EL (cell line): Measurements from ENCODE around the gene MARS1.

Source experiments
- DNase-seq: peaks from one replicate; pipeline ENCODE4 v3.0.0-alpha.2; 2016

Gene MARS1

DNA sequence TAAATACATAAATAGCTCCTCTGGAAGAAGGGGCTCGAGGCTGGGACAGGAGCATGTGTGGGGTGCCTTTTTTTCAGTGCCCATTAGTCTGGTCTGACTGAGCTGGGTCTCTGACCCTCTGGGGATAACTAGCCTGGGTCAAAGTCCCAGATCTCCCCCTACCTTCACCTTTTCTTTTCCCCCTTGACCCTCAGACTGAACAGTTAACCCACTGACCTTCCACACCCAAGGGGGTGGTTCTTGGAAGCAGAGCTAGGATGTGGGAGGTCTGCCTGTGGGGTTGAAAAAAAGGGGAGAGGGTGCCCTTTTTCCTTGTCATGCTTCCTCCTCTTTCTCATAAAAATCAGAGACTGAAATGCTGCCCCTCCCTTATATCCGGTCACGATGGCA lies 29.2 kb upstream of the MARS1 start:
- no peak for DNase-seq

GRCh38 chr12:57459055-57459749 lies 28.7 kb upstream of the MARS1 start:
- peak; percentile 95 for DNase-seq

GRCh38 chr12:57459750-57460467 lies 28.0 kb upstream of the MARS1 start, which contains the start of gene GLI1:
GLI1 (plus strand) TSS chr12:57459785; CDS start chr12:57463692, 3,907 bp downstream.
- peak; percentile 36 for DNase-seq

DNA sequence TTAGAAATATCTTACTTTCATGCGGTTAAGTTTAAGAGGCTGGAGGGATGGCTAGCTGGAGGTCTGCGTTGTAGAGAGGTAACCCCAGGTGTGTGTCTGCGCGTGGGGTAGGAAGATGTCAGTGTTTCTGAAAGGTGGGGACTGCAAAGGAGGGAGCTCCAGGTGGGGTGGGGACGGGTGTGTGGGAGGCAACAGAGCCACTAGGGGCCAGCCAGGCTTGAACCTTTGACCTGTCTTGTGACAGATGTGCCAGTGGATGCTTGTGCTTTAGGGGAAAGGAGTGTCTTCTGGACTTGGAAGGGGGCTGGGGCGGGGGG lies 27.4 kb upstream of the MARS1 start:
- no peak for DNase-seq

- no peak for DNase-seq
Observed at GRCh38 chr12:57460841-57461275, 27.0 kb upstream of the MARS1 start.

GRCh38 chr12:57461276-57461916 lies 26.5 kb upstream of the MARS1 start:
- peak; percentile 73 for DNase-seq

DNA sequence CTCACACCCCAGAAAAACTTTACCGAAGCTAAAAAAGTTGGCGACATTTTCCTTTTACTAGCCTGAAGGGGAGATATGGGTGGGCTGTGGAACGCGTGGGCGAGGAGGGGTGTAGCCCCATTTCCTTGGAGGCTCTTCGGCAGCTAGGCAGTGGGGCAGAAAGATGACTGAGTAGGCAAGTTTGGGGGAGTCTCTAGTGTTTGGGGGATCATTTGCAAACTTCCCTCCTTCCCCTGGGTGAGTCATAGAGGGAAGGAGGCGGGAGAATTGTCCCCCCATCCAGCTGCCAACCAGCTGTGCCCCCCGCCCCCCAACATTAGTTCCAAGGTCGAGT lies 26.0 kb upstream of the MARS1 start:
- DNase-seq, result no peak

GRCh38 chr12:57462251-57462911 lies 25.5 kb upstream of the MARS1 start:
- peak; percentile 91 for DNase-seq

DNA sequence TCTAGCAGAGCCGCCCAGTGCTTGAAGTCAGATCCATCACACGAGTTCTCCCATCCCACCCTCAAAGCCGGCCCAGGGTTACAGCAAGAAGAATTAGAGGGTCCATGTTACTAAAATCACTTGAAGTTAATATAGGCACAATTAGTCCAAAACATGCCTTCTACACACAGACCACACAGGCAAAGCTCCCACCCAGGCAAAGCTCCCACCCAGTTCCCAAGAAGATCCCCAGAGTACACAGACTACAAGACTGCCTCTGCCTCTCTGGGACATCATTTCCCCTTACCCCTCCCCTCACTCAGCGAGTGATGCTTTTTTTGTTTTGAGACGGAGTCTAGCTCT lies 25.0 kb upstream of the MARS1 start:
- no peak for DNase-seq

DNA sequence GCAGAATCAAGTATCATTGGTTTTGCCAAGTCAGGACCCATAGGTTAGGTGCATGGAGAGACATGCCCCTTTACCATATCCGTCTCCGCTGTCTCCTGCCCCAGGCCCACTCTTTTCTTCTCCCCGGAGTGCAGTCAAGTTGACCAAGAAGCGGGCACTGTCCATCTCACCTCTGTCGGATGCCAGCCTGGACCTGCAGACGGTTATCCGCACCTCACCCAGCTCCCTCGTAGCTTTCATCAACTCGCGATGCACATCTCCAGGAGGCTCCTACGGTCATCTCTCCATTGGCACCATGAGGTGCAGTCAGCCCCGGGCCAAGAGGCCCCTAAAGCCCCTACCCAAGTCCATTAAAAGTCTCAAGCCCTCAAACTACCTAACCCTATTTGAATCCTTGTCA lies 23.3 kb upstream of the MARS1 start:
- DNase-seq, result no peak

GRCh38 chr12:57465030-57465746 lies 22.7 kb upstream of the MARS1 start:
- DNase-seq, result no peak

DNA sequence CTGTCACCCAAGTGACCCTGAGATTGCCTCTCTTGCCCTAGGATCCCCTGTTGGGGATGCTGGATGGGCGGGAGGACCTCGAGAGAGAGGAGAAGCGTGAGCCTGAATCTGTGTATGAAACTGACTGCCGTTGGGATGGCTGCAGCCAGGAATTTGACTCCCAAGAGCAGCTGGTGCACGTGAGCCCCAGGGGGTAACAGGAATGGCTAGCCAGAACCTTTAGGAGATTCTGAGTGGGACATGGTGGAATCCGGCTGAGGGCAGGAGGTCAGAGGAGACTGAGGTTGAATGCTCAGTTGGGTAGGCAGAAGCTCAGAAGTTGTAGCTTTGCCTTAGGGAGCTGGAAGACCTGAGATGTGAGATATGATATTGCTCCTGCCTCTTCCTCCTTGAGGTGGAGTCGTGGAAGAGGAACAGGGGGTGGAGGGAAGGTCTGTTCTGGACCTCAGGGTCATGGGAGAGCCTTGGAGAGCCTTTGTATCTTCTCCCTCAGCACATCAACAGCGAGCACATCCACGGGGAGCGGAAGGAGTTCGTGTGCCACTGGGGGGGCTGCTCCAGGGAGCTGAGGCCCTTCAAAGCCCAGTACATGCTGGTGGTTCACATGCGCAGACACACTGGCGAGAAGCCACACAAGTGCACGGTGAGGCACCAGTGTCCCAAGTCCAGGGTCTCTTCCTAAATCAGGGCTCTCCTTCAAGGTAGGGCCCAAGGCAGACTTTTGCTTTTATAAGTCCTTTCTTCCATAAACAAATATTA lies 21.9 kb upstream of the MARS1 start:
- no peak for DNase-seq

DNA sequence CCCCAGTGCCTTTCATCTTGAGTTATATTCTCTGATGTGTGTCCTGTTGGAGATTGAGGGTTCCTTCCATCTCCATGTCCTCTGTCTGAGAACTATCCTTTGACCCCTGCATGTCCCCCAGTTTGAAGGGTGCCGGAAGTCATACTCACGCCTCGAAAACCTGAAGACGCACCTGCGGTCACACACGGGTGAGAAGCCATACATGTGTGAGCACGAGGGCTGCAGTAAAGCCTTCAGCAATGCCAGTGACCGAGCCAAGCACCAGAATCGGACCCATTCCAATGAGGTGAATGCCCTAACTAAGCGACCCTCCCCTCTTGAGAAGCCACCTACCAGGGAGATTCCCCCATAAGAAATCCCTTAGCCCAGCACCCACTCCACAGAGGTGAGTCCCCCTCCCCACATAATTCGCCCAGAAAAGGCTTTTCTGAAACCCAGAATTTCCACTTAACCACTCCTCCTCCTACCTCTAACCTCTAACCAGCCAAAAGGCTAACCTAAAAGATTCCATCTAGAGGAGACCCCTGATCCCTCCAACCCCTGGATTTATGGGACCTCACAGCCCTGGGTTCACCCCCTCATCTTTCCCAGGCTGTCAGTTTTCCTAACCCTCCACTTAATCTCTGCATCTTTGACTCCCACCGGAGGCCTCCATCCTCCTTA lies 20.5 kb upstream of the MARS1 start:
- no peak for DNase-seq

DNA sequence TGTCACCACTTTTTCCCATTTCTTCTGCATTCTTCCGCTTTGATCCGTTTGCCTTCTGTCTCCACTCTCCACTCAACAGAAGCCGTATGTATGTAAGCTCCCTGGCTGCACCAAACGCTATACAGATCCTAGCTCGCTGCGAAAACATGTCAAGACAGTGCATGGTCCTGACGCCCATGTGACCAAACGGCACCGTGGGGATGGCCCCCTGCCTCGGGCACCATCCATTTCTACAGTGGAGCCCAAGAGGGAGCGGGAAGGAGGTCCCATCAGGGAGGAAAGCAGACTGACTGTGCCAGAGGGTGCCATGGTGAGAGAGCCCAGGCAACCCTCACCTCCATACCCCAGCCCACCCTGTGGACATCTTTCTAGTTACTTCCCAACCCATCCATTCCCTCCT lies 20.0 kb upstream of the MARS1 start:
- DNase-seq, result no peak

DNA sequence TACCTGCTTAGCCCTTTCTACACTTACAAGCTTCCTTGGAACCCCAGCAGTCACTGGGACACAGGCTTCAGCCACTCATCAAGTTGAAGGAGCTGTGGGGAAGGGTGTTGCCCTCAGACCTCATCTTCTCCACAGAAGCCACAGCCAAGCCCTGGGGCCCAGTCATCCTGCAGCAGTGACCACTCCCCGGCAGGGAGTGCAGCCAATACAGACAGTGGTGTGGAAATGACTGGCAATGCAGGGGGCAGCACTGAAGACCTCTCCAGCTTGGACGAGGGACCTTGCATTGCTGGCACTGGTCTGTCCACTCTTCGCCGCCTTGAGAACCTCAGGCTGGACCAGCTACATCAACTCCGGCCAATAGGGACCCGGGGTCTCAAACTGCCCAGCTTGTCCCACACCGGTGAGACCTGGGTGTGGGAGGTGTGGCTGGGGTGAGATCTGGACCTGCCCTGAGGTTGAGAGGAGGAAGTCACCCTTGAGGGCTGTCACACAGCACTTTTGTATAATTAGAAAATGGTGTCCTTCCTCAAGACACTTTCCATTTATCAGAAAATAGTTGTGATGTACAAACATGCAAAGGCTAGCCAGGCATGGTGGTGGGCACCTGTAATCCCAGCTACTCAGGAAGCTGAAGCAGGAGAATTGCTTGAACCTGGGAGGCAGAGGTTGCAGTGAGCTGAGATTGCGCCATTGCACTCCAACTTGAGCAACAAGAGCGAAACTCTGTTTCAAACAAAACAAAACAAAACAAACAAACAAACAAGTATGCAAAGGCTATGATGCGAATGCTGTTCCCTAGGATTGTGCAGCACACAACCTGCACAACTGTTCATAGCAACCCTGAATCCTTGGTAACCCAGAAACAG lies 18.3 kb upstream of the MARS1 start:
- no peak for DNase-seq

DNA sequence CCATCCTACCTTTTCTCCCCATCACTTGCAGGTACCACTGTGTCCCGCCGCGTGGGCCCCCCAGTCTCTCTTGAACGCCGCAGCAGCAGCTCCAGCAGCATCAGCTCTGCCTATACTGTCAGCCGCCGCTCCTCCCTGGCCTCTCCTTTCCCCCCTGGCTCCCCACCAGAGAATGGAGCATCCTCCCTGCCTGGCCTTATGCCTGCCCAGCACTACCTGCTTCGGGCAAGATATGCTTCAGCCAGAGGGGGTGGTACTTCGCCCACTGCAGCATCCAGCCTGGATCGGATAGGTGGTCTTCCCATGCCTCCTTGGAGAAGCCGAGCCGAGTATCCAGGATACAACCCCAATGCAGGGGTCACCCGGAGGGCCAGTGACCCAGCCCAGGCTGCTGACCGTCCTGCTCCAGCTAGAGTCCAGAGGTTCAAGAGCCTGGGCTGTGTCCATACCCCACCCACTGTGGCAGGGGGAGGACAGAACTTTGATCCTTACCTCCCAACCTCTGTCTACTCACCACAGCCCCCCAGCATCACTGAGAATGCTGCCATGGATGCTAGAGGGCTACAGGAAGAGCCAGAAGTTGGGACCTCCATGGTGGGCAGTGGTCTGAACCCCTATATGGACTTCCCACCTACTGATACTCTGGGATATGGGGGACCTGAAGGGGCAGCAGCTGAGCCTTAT lies 17.4 kb upstream of the MARS1 start:
- DNase-seq, result no peak

DNA sequence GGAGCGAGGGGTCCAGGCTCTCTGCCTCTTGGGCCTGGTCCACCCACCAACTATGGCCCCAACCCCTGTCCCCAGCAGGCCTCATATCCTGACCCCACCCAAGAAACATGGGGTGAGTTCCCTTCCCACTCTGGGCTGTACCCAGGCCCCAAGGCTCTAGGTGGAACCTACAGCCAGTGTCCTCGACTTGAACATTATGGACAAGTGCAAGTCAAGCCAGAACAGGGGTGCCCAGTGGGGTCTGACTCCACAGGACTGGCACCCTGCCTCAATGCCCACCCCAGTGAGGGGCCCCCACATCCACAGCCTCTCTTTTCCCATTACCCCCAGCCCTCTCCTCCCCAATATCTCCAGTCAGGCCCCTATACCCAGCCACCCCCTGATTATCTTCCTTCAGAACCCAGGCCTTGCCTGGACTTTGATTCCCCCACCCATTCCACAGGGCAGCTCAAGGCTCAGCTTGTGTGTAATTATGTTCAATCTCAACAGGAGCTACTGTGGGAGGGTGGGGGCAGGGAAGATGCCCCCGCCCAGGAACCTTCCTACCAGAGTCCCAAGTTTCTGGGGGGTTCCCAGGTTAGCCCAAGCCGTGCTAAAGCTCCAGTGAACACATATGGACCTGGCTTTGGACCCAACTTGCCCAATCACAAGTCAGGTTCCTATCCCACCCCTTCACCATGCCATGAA lies 16.8 kb upstream of the MARS1 start:
- no peak for DNase-seq

GRCh38 chr12:57471661-57472060 lies 16.2 kb upstream of the MARS1 start:
- no peak for DNase-seq

- no peak for DNase-seq
Observed at GRCh38 chr12:57472391-57472790, 15.5 kb upstream of the MARS1 start.

DNA sequence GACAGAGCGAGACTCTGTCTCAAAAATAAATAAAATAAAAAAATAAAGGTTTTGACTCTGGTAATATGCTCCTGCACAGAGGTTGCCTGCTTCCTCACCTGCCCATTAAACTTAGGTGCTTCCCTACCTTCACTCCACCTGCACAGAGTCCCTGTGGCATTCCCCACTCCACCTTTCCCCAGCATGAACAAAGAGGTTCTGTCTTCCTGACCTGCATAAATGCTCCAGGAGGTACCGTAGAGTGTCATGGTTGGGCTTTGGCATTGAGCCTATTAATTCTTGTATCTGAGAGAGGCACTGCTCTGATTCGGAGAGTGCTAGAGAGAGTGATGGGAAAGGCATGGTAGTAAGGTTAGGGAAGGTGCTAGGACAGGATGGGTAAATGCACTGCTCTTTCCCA lies 14.5 kb upstream of the MARS1 start:
- DNase-seq, result no peak
